Kidney (tissue), 14 donors: Measurements from ENCODE around the gene STRADA. TPM values are rescaled to one million over a fixed set of nuclear protein-coding genes. Genes with fewer than 3 reads are reported as not detected.

Experiments
- DNase-seq, 5 donors: peaks; one replicate each; pipeline ENCODE4 v3.0.0-alpha.2; 2013 to 2020
- FAIRE-seq: peaks from 2 replicates; lab custom pipeline; 2012; peaks lifted over from hg19 to GRCh38; lab: Jason Lieb, UNC
- H3K27ac ChIP-seq, 2 donors: one replicate each; pipeline ENCODE4 v1.7.0; 2013; ENCODE audit warnings: low read depth in 2 of 2, low read length in 2 of 2, inconsistent platforms in 1 of 2
- H3K27me3 ChIP-seq: one replicate; pipeline ENCODE4 v1.7.1; 2013; ENCODE audit warnings: low read length, inconsistent platforms; ENCODE audit not compliant: control insufficient read depth, insufficient read depth
- H3K36me3 ChIP-seq, 3 donors: one replicate each; pipeline versions ENCODE4 v1.7.0 to v1.7.1; 2013; ENCODE audit warnings: low read length in 3 of 3, control low read depth in 1 of 3, inconsistent platforms in 1 of 3; ENCODE audit not compliant: insufficient read depth in 3 of 3, control insufficient read depth in 2 of 3
- H3K4me1 ChIP-seq, 3 donors: one replicate each; pipeline versions ENCODE4 v1.7.0 to v1.7.1; 2013; ENCODE audit warnings: low read length in 3 of 3, inconsistent platforms in 1 of 3, low read depth in 1 of 3; ENCODE audit not compliant: control insufficient read depth in 2 of 3, insufficient read depth in 2 of 3
- H3K4me3 ChIP-seq, 3 donors: one replicate each; pipeline versions ENCODE4 v1.7.0 to v1.8.1; 2013; ENCODE audit warnings: low read length in 3 of 3, control low read depth in 1 of 3, inconsistent platforms in 1 of 3
- H3K9ac ChIP-seq, 3 donors: one replicate each; pipeline versions ENCODE4 v1.7.0 to v1.7.1; 2013; ENCODE audit warnings: low read length in 3 of 3, control low read depth in 1 of 3, inconsistent platforms in 1 of 3
- H3K9me3 ChIP-seq, 3 donors: one replicate each; pipeline versions ENCODE4 v1.7.0 to v1.7.1; 2013; ENCODE audit warnings: low read length in 3 of 3, control low read depth in 1 of 3, inconsistent platforms in 1 of 3; ENCODE audit not compliant: control insufficient read depth in 2 of 3, insufficient read depth in 1 of 3
- CTCF ChIP-seq: IDR thresholded peaks from 3 replicates; pipeline ENCODE4 v1.5.1; 2012; ENCODE audit warnings: mild to moderate bottlenecking, moderate library complexity, borderline replicate concordance; ENCODE audit not compliant: insufficient read depth; ENCODE audit errors: extremely low read depth
- intact Hi-C: fragments of 100-400 bp; cut with DNase I; formaldehyde crosslinking; loops from one replicate; pipeline ENCODE4 v1.11.1; 2022
- polyA plus RNA-seq: library from polyadenylated mRNA; stranded (reverse); fragments of 350-450 nt; fragmentation: Illumina TruSeq; extraction: RNeasy Lipid Tissue Mini Kit (QIAGEN cat#74804); gene quantifications from one replicate; pipeline ENCODE4 v1.2.3, GENCODE V29; 2014; ENCODE audit warnings: low read depth, low replicate concordance; ENCODE audit not compliant: insufficient read depth
- total RNA-seq: library from RNA; stranded (reverse); fragmentation: NEBNext Ultra II Directional; extraction: Animal tissue kit (Norgen Biotek cat#: 25700); gene quantifications from one replicate; pipeline ENCODE4 v1.2.1, GENCODE V29; 2021
- donor health status: control.
- donor health status: control.
- donor health status: control.
- donor health status: control.
- donor health status: control.
- donor health status: DM: yes; HTN: yes; CAD: no.
- donor health status: Normal renal cell carcinoma (clear cell type).

Gene STRADA
- total and polyA plus RNA-seq, 2 donors from 2014 or later: 25.7 to 38.9 TPM

GRCh38 chr17:63786971-63787711 lies 45.5 kb upstream of the STRADA start:
- Histone ChIP-seq H3K27ac (no peak overlapping the region), H3K4me3 (no peak overlapping the region), H3K9me3 (no peaks in the 10 kb centered on the region), H3K27me3 (no peaks in the 10 kb centered on the region), H3K36me3 (peaks cover 5 to 26% (median 11%) of the 10 kb centered on the region in 3 donors), H3K9ac (no peak overlapping the region), H3K4me1 (peaks cover 0 to under 1% (median 0%) of the 10 kb centered on the region in 3 donors)
- no peak for TF ChIP-seq CTCF
- intact Hi-C loops: no loop called here
- no peak for FAIRE-seq
- no peak for DNase-seq

- no peaks in the 10 kb centered on the region for H3K9me3 ChIP-seq
- no peak overlapping the region for H3K9ac ChIP-seq
- no peak overlapping the region for H3K4me3 ChIP-seq
- intact Hi-C loops: no loop called here
- H3K4me1 ChIP-seq: peaks cover 0 to 2% (median 0%) of the 10 kb centered on the region in 3 donors
- peaks cover 5 to 26% (median 11%) of the 10 kb centered on the region in 3 donors for H3K36me3 ChIP-seq
- FAIRE-seq (no peak), DNase-seq (no peak)
- TF ChIP-seq CTCF: no peak
- H3K27ac ChIP-seq: no peak overlapping the region
- no peaks in the 10 kb centered on the region for H3K27me3 ChIP-seq
These were observed 44.5 kb upstream of the STRADA start for GRCh38 chr17:63786117-63786516.

GRCh38 chr17:63785556-63785955 lies 44.0 kb upstream of the STRADA start:
- H3K36me3 ChIP-seq: peaks cover 5 to 26% (median 11%) of the 10 kb centered on the region in 3 donors
- no peak overlapping the region for H3K27ac ChIP-seq
- H3K4me1 ChIP-seq: peaks cover 0 to 2% (median 0%) of the 10 kb centered on the region in 3 donors
- no peaks in the 10 kb centered on the region for H3K9me3 ChIP-seq
- H3K27me3 ChIP-seq: no peaks in the 10 kb centered on the region
- H3K4me3 ChIP-seq: no peak overlapping the region
- intact Hi-C loops: no loop called here
- TF ChIP-seq CTCF: no peak
- H3K9ac ChIP-seq: no peak overlapping the region
- FAIRE-seq (no peak), DNase-seq (no peak)
